T-helper 22 cell (primary cell): ENCODE results near the gene COBL.

ENCODE experiments used
- DNase-seq: peaks from one replicate; pipeline ENCODE4 v3.0.0-alpha.2; 2020; ENCODE audit warnings: low read depth

The COBL gene

GRCh38 chr7:51140199-51141164, 176.1 kb downstream of the COBL start:
- no peak for DNase-seq

- DNase-seq = no peak
Observed at GRCh38 chr7:51139796-51140195, 176.8 kb downstream of the COBL start.

- no peak for DNase-seq
Observed at GRCh38 chr7:51138123-51139085, 178.2 kb downstream of the COBL start.

- DNase-seq = no peak
Observed at GRCh38 chr7:51135576-51135975, 181.0 kb downstream of the COBL start.

GRCh38 chr7:51134013-51134441, 182.6 kb downstream of the COBL start:
- DNase-seq = no peak

GRCh38 chr7:51132661-51133060, 183.9 kb downstream of the COBL start:
- DNase-seq = no peak

GRCh38 chr7:51129527-51130472, 186.8 kb downstream of the COBL start:
- no peak for DNase-seq

- no peak for DNase-seq
Observed at GRCh38 chr7:51128545-51129435, 187.8 kb downstream of the COBL start.

- no peak for DNase-seq
Observed at GRCh38 chr7:51127618-51127904, 189.0 kb downstream of the COBL start.

- no peak for DNase-seq
Observed at GRCh38 chr7:51126813-51127617, 189.6 kb downstream of the COBL start.

GRCh38 chr7:51126324-51126723, 190.3 kb downstream of the COBL start:
- DNase-seq = no peak

- DNase-seq = no peak
Observed at GRCh38 chr7:51124321-51124720, 192.3 kb downstream of the COBL start.

GRCh38 chr7:51123322-51124019, 193.1 kb downstream of the COBL start:
- no peak for DNase-seq

GRCh38 chr7:51121931-51122425, 194.6 kb downstream of the COBL start:
- no peak for DNase-seq

- DNase-seq = no peak
Observed at GRCh38 chr7:51121036-51121790, 195.4 kb downstream of the COBL start.

GRCh38 chr7:51118628-51119027, 198.0 kb downstream of the COBL start:
- DNase-seq = no peak

- DNase-seq = no peak
Observed at GRCh38 chr7:51114501-51114900, 202.1 kb downstream of the COBL start.

GRCh38 chr7:51113962-51114361, 202.6 kb downstream of the COBL start:
- DNase-seq = no peak
